ENCODE results near the gene UGT1A8. TPM values are rescaled to one million over a fixed set of nuclear protein-coding genes. Genes with fewer than 3 reads are reported as not detected.
"Not testable (repeated sequence)": the region's sequence is repeated elsewhere in the genome, so short reads cannot be mapped to it uniquely, and the experiment has no call there.

UGT1A8 gene
- total and polyA plus RNA-seq, 2 experiments from 2014 or later, result 0.45 TPM; not detected in 1

- TF ChIP-seq, protein P1, sequence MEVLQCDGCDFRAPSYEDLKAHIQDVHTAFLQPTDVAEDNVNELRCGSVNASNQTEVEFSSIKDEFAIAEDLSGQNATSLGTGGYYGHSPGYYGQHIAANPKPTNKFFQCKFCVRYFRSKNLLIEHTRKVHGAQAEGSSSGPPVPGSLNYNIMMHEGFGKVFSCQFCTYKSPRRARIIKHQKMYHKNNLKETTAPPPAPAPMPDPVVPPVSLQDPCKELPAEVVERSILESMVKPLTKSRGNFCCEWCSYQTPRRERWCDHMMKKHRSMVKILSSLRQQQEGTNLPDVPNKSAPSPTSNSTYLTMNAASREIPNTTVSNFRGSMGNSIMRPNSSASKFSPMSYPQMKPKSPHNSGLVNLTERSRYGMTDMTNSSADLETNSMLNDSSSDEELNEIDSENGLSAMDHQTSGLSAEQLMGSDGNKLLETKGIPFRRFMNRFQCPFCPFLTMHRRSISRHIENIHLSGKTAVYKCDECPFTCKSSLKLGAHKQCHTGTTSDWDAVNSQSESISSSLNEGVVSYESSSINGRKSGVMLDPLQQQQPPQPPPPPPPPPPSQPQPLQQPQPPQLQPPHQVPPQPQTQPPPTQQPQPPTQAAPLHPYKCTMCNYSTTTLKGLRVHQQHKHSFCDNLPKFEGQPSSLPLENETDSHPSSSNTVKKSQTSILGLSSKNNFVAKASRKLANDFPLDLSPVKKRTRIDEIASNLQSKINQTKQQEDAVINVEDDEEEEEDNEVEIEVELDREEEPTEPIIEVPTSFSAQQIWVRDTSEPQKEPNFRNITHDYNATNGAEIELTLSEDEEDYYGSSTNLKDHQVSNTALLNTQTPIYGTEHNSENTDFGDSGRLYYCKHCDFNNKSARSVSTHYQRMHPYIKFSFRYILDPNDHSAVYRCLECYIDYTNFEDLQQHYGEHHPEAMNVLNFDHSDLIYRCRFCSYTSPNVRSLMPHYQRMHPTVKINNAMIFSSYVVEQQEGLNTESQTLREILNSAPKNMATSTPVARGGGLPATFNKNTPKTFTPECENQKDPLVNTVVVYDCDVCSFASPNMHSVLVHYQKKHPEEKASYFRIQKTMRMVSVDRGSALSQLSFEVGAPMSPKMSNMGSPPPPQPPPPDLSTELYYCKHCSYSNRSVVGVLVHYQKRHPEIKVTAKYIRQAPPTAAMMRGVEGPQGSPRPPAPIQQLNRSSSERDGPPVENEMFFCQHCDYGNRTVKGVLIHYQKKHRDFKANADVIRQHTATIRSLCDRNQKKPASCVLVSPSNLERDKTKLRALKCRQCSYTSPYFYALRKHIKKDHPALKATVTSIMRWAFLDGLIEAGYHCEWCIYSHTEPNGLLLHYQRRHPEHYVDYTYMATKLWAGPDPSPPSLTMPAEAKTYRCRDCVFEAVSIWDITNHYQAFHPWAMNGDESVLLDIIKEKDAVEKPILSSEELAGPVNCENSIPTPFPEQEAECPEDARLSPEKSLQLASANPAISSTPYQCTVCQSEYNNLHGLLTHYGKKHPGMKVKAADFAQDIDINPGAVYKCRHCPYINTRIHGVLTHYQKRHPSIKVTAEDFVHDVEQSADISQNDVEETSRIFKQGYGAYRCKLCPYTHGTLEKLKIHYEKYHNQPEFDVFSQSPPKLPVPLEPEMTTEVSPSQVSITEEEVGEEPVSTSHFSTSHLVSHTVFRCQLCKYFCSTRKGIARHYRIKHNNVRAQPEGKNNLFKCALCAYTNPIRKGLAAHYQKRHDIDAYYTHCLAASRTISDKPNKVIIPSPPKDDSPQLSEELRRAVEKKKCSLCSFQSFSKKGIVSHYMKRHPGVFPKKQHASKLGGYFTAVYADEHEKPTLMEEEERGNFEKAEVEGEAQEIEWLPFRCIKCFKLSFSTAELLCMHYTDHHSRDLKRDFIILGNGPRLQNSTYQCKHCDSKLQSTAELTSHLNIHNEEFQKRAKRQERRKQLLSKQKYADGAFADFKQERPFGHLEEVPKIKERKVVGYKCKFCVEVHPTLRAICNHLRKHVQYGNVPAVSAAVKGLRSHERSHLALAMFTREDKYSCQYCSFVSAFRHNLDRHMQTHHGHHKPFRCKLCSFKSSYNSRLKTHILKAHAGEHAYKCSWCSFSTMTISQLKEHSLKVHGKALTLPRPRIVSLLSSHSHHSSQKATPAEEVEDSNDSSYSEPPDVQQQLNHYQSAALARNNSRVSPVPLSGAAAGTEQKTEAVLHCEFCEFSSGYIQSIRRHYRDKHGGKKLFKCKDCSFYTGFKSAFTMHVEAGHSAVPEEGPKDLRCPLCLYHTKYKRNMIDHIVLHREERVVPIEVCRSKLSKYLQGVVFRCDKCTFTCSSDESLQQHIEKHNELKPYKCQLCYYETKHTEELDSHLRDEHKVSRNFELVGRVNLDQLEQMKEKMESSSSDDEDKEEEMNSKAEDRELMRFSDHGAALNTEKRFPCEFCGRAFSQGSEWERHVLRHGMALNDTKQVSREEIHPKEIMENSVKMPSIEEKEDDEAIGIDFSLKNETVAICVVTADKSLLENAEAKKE (CRISPR knock-in tag; IDR thresholded peaks at IDR 0.05), result no peak
- no peak for TF ChIP-seq EZH2 (IDR thresholded peaks at IDR 0.05; ENCODE audit: low read depth, unreplicated experiment)
- TF ChIP-seq JUNB (IDR thresholded peaks at IDR 0.05; ENCODE audit: unreplicated experiment), result no peak
- no peak for TF ChIP-seq ZNF331 (CRISPR knock-in tag; IDR thresholded peaks at IDR 0.05; ENCODE audit: low read depth)
- no peak for TF ChIP-seq NANOG (IDR thresholded peaks at IDR 0.05; ENCODE audit: borderline replicate concordance)
- TF ChIP-seq CREB1 (CRISPR knock-in tag; IDR thresholded peaks at IDR 0.05; ENCODE audit: low read depth), result no peak
- TF ChIP-seq STAT1 (IDR thresholded peaks at IDR 0.05; ENCODE audit: unreplicated experiment), result no peak
- no peak for TF ChIP-seq ETS1 (IDR thresholded peaks at IDR 0.05)
- TF ChIP-seq, protein P2, sequence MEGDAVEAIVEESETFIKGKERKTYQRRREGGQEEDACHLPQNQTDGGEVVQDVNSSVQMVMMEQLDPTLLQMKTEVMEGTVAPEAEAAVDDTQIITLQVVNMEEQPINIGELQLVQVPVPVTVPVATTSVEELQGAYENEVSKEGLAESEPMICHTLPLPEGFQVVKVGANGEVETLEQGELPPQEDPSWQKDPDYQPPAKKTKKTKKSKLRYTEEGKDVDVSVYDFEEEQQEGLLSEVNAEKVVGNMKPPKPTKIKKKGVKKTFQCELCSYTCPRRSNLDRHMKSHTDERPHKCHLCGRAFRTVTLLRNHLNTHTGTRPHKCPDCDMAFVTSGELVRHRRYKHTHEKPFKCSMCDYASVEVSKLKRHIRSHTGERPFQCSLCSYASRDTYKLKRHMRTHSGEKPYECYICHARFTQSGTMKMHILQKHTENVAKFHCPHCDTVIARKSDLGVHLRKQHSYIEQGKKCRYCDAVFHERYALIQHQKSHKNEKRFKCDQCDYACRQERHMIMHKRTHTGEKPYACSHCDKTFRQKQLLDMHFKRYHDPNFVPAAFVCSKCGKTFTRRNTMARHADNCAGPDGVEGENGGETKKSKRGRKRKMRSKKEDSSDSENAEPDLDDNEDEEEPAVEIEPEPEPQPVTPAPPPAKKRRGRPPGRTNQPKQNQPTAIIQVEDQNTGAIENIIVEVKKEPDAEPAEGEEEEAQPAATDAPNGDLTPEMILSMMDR (conservative IDR thresholded peaks at IDR 0.05; ENCODE audit: low read depth in 2 of 2), result no peak
- no peak for TF ChIP-seq ZNF114 (CRISPR knock-in tag; IDR thresholded peaks at IDR 0.05)
- no peak for TF ChIP-seq EZH2phosphoT487 (IDR thresholded peaks at IDR 0.05; ENCODE audit: unreplicated experiment)
Measured at GRCh38 chr2:233745073-233745755, 127.8 kb downstream of the UGT1A8 start (continued).

- H3F3A ChIP-seq (replicated peaks; ENCODE audit: low read depth); H3K79me2 ChIP-seq (replicated peaks; ENCODE audit: insufficient read depth); H3K27ac Mint-ChIP-seq; H3K27me3 ChIP-seq (ENCODE audit: insufficient read depth); H3K27me3 Mint-ChIP-seq (ENCODE audit: insufficient read depth, low read depth, poor library complexity); H3K9me2 ChIP-seq (ENCODE audit: insufficient read depth); H3K4me1 Mint-ChIP-seq; H2AFZ ChIP-seq; H4K20me1 ChIP-seq (replicated peaks; ENCODE audit: insufficient read depth); H3K4me1 ChIP-seq (ENCODE audit: insufficient read depth); H3K4me2 ChIP-seq; H3K27ac ChIP-seq (ENCODE audit: low read depth); DNase-seq (ENCODE audit: low spot score); H3K4me3 Mint-ChIP-seq; H3K36me3 ChIP-seq (ENCODE audit: insufficient read depth); ATAC-seq; H3K4me3 ChIP-seq: not testable (repeated sequence)
- Mint-ChIP-seq H3K36me3 (ENCODE audit: low read depth) (peaks cover 12% of the 10 kb centered on the region), H3K9me3 (peaks cover 41% of the 10 kb centered on the region)
Measured at GRCh38 chr2:233745838-233746237, 128.4 kb downstream of the UGT1A8 start.
